IMR-90 (cell line): ENCODE results near the gene FAM53B. TPM values are rescaled to one million over a fixed set of nuclear protein-coding genes. Genes with fewer than 3 reads are reported as not detected.

ENCODE experiments used
- ATAC-seq: fragments of 200-7000 bp; cut with Tn5 transposase; 2 replicates; pipeline ENCODE4 v1.9.1; 2020; ENCODE audit warnings: low read depth, mild to moderate bottlenecking, moderate library complexity
- BruUV-seq: library from RNA; stranded (reverse); fragments of 400-500 nt; replicated peaks from 2 replicates; lab custom pipeline; 2021; lab: Mats Ljungman, UMichigan
- CTCF ChIA-PET: fragments of 300-600 bp; formaldehyde crosslinking; extraction: SDS; loops from one replicate; lab custom pipeline; 2021; ENCODE audit warnings: antibody characterized with exemption; lab: Yijun Ruan, JAX
- POLR2A ChIA-PET: fragments of 300-600 bp; sonication (Branson Sonifier 250); formaldehyde crosslinking; loops from one replicate; lab custom pipeline; 2022; ENCODE audit warnings: antibody characterized with exemption; ENCODE audit not compliant: unreplicated experiment; lab: Charles Lee
- DNase-seq: peaks from one replicate; pipeline ENCODE4 v3.0.0; 2013
- H2AFZ ChIP-seq: replicated peaks from 2 replicates; pipeline ENCODE3; 2013; ENCODE audit warnings: low read length, mild to moderate bottlenecking; ENCODE audit not compliant: poor library complexity
- H2AK5ac ChIP-seq: 2 replicates; pipeline ENCODE4 v1.6.1; 2013; ENCODE audit warnings: low read depth, low read length, inconsistent platforms
- H2AK9ac ChIP-seq: replicated peaks from 2 replicates; pipeline ENCODE3; 2013; ENCODE audit warnings: mild to moderate bottlenecking, low read depth, low read length, moderate library complexity; ENCODE audit not compliant: poor library complexity
- H2BK120ac ChIP-seq: 2 replicates; pipeline ENCODE4 v1.6.1; 2013; ENCODE audit warnings: low read depth, low read length, inconsistent platforms
- H2BK15ac ChIP-seq: 3 replicates; pipeline ENCODE4 v1.6.1; 2013; ENCODE audit warnings: low read depth, low read length, inconsistent platforms
- H2BK20ac ChIP-seq: 2 replicates; pipeline ENCODE4 v1.6.1; 2013; ENCODE audit warnings: low read depth, mild to moderate bottlenecking, inconsistent platforms, low read length, moderate library complexity
- H2BK5ac ChIP-seq: 2 replicates; pipeline ENCODE4 v1.6.1; 2013; ENCODE audit warnings: mild to moderate bottlenecking, low read depth, low read length, inconsistent platforms; ENCODE audit not compliant: poor library complexity, severe bottlenecking
- H3K14ac ChIP-seq: replicated peaks from 2 replicates; pipeline ENCODE4 v1.6.1; 2013; ENCODE audit warnings: low read depth, low read length, inconsistent platforms
- H3K18ac ChIP-seq: 2 replicates; pipeline ENCODE4 v1.6.1; 2013; ENCODE audit warnings: low read depth, low read length, control low read depth
- H3K23ac ChIP-seq: 2 replicates; pipeline ENCODE4 v1.6.1; 2013; ENCODE audit warnings: low read depth, low read length, inconsistent platforms
- H3K27ac ChIP-seq: 2 replicates; pipeline ENCODE4 v1.5.1; 2013; ENCODE audit warnings: mild to moderate bottlenecking, control low read depth, low read length; ENCODE audit not compliant: insufficient read depth
- H3K27me3 ChIP-seq: 2 replicates; pipeline ENCODE4 v1.6.1; 2013; ENCODE audit warnings: low read length; ENCODE audit not compliant: control insufficient read depth, insufficient read depth
- H3K36me3 ChIP-seq: 2 replicates; pipeline ENCODE4 v1.6.1; 2013; ENCODE audit warnings: low read length, mixed read lengths; ENCODE audit not compliant: control insufficient read depth, insufficient read depth
- H3K4ac ChIP-seq: 2 replicates; pipeline ENCODE4 v1.6.1; 2013; ENCODE audit warnings: low read depth, low read length, inconsistent platforms
- H3K4me1 ChIP-seq: 2 replicates; pipeline ENCODE4 v1.6.1; 2013; ENCODE audit warnings: low read length, mixed read lengths; ENCODE audit not compliant: control insufficient read depth, insufficient read depth
- H3K4me2 ChIP-seq: 2 replicates; pipeline ENCODE4 v1.6.1; 2013; ENCODE audit warnings: low read depth, mild to moderate bottlenecking, control low read depth, low read length, moderate library complexity
- H3K4me3 ChIP-seq: 2 replicates; pipeline ENCODE4 v1.5.1; 2013; ENCODE audit warnings: low read depth, mild to moderate bottlenecking, control low read depth, low read length, moderate library complexity; ENCODE audit not compliant: insufficient read depth
- H3K56ac ChIP-seq: 2 replicates; pipeline ENCODE4 v1.6.1; 2013; ENCODE audit warnings: low read length, inconsistent platforms; ENCODE audit not compliant: insufficient read depth; ENCODE audit errors: extremely low read depth
- H3K79me1 ChIP-seq, 2 experiments: 2 replicates each; pipeline ENCODE4 v1.6.1; 2013; ENCODE audit warnings: low read length in 2 of 2, inconsistent platforms in 1 of 2, low read depth in 1 of 2
- H3K9ac ChIP-seq: 2 replicates; pipeline ENCODE4 v1.6.1; 2013; ENCODE audit warnings: low read depth, low read length, control low read depth
- H3K9me1 ChIP-seq: 2 replicates; pipeline ENCODE4 v1.6.1; 2013; ENCODE audit warnings: low read length, inconsistent platforms; ENCODE audit not compliant: insufficient read depth
- H3K9me3 ChIP-seq: 2 replicates; pipeline ENCODE4 v1.6.1; 2013; ENCODE audit warnings: low read length; ENCODE audit not compliant: control insufficient read depth, insufficient read depth
- H4K20me1 ChIP-seq: 2 replicates; pipeline ENCODE4 v1.6.1; 2013; ENCODE audit warnings: low read length, inconsistent platforms; ENCODE audit not compliant: insufficient read depth
- H4K5ac ChIP-seq: 2 replicates; pipeline ENCODE4 v1.6.1; 2013; ENCODE audit warnings: mild to moderate bottlenecking, low read depth, low read length, control low read depth
- H4K8ac ChIP-seq, 2 experiments: 2 replicates each; pipeline ENCODE4 v1.6.1; 2013; ENCODE audit warnings: low read depth in 2 of 2, low read length in 2 of 2, control low read depth in 1 of 2, inconsistent platforms in 1 of 2
- H4K91ac ChIP-seq: 2 replicates; pipeline ENCODE4 v1.6.1; 2013; ENCODE audit warnings: low read depth, low read length, inconsistent platforms; ENCODE audit not compliant: insufficient read depth
- BHLHE40 ChIP-seq: fragments of 150-350 bp; IDR thresholded peaks from 2 replicates; pipeline ENCODE4 v1.6.1; 2016; ENCODE audit warnings: mild to moderate bottlenecking, low read depth, low read length
- MAFK ChIP-seq: IDR thresholded peaks from 2 replicates; pipeline ENCODE4 v1.6.1; 2012; ENCODE audit warnings: low read depth, low read length, improper control_type of control experiment
- MAZ ChIP-seq: IDR thresholded peaks from 2 replicates; pipeline ENCODE4 v1.6.1; 2012; ENCODE audit warnings: low read depth, mild to moderate bottlenecking, low read length, improper control_type of control experiment, moderate library complexity, borderline replicate concordance
- WGBS, 2 experiments: methylation state at CpG; one replicate each; pipeline versions ENCODE4 v1.1.5 to v1.1.7; 2013; ENCODE audit warnings: missing lambda C conversion rate in 2 of 2; ENCODE audit not compliant: insufficient read length in 1 of 2; ENCODE audit errors: extremely low coverage in 2 of 2; 5-methylcytosine and 5-hydroxymethylcytosine counted together
- dilution Hi-C: fragments of 300-500 bp; cut with HindIII; formaldehyde crosslinking; loops from one replicate; pipeline ENCODE4 v1.14.3; 2018; ENCODE audit warnings: low sequenced_read_pairs; ENCODE audit not compliant: unreplicated experiment
- in situ Hi-C: fragments of 300-500 bp; cut with MboI; formaldehyde crosslinking; loops from 3 replicates; pipeline ENCODE4 v1.14.3; 2019; ENCODE audit warnings: low sequenced_read_pairs, inconsistent platforms, mixed read lengths
- intact Hi-C: fragments of 100-400 bp; cut with micrococcal nuclease; formaldehyde crosslinking; loops from 2 replicates; pipeline ENCODE4 v1.10.0; 2022
- polyA plus RNA-seq, 3 experiments: library from polyadenylated mRNA; depleted of rRNA; stranded (reverse); fragments of >200 nt; gene quantifications; 2 replicates each; pipeline ENCODE4 v1.2.3, GENCODE V29; 2012; ENCODE audit warnings: low replicate concordance in 1 of 3
- total RNA-seq: library from RNA; depleted of rRNA; stranded (reverse); fragments of >200 nt; gene quantifications from 2 replicates; pipeline ENCODE4 v1.2.3, GENCODE V29; 2012

The FAM53B gene
- total and polyA plus RNA-seq, 2 of the 4 experiments (the other 2 are of a cell fraction): 3.8 to 5.7 TPM

DNA sequence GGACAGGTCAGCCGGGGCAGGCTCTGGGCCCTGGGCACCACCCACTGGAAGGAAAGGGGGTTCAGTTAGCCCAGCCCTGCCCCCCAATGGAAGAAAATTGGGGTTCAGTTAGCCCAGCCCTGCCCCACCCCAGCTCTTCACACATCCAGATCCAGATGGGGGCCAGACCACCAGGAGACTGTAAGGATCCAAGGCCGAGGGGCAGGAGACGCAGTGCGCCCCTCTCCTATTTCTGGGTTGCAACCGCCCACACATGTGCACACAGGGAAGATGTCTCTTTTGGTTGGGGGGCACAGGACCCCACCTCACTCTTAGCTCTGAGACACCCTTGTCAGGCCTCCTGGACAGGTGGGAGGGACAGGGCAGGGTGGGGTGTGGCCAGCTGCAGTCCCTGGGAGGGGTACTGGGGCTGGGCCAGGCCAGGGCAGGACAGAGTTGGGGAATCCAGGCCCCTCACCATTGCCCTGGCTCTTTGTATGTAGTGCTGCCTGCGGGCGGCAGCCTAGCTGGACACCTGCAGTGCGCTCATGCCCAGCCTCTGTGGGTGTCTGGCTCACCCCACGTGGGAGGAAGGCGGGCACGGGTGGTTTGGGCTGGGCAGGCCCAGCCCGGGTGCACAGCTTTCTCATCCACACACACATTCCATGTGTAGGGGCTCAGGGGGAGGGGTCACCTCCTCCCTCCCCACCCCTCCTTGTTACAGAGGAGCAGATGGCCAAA is 141.4 kb downstream of the FAM53B start:
- Histone ChIP-seq H3K27ac (no peak overlapping the region), H2AK5ac (no peak overlapping the region), H3K23ac (no peak overlapping the region), H2BK5ac (no peak overlapping the region), H4K5ac (no peak overlapping the region), H4K8ac (no peak overlapping the region), H4K91ac (no peak overlapping the region), H3K36me3 (no peaks in the 10 kb centered on the region), H3K9me1 (no peaks in the 10 kb centered on the region), H3K27me3 (peaks cover 4% of the 10 kb centered on the region; the same call in 1 of the 2 replicates), H3K4me1 (no peaks in the 10 kb centered on the region), H2AK9ac (no peak overlapping the region), H2AFZ (no peak overlapping the region), H2BK20ac (no peak overlapping the region), H2BK120ac (no peak overlapping the region), H3K4ac (no peak overlapping the region), H3K56ac (no peak overlapping the region), H4K20me1 (no peaks in the 10 kb centered on the region), H3K9me3 (no peaks in the 10 kb centered on the region), H3K4me3 (no peak overlapping the region), H3K9ac (no peak overlapping the region), H3K14ac (no peak overlapping the region), H2BK15ac (no peak overlapping the region), H3K79me1 (no peaks in the 10 kb centered on the region), H3K18ac (no peak overlapping the region), H3K4me2 (no peak overlapping the region)
- ChIA-PET POLR2A (no interaction called here), CTCF (no interaction called here)
- no CpG with 5 or more reads among the region's 12 CpGs for WGBS, 2 experiments
- no peak for DNase-seq
- intact Hi-C loops: no loop called here
- no peak for ATAC-seq
- dilution Hi-C loops: no loop called here
- in situ Hi-C loops: no loop called here
- no peak for TF ChIP-seq MAFK
- TF ChIP-seq BHLHE40: no peak
- no peak for TF ChIP-seq MAZ
- BruUV-seq: no TSS peak
